Head of caudate nucleus (tissue), 42 donors: ENCODE measurements around the gene CILP.

ENCODE experiments used
- DNase-seq, 42 donors: peaks; one replicate each; pipeline versions ENCODE4 v3.0.0 to v3.0.0-alpha.2; 2020 to 2021; ENCODE audit warnings: mixed read lengths in 7 of 42
- intact Hi-C: fragments of 100-400 bp; cut with DNase I; formaldehyde crosslinking; loops from one replicate; pipeline ENCODE4 v1.15.0; 2022

Gene CILP

GRCh38 chr15:65174509-65174908 lies 36.8 kb downstream of the CILP start:
- intact Hi-C loops: no loop called here

GRCh38 chr15:65172531-65172930 lies 38.7 kb downstream of the CILP start:
- intact Hi-C loops: no loop called here
- DNase-seq: no peak

More at GRCh38 chr15:65174509-65174908, 36.8 kb downstream of the CILP start:
- DNase-seq: no peak

GRCh38 chr15:65171428-65171827 lies 39.8 kb downstream of the CILP start:
- intact Hi-C loops: no loop called here
- DNase-seq: no peak

- DNase-seq: peak in 1 of 42 donors; percentile 5
- intact Hi-C loops: no loop called here
These were observed 45.4 kb downstream of the CILP start for GRCh38 chr15:65165875-65166274.

DNA sequence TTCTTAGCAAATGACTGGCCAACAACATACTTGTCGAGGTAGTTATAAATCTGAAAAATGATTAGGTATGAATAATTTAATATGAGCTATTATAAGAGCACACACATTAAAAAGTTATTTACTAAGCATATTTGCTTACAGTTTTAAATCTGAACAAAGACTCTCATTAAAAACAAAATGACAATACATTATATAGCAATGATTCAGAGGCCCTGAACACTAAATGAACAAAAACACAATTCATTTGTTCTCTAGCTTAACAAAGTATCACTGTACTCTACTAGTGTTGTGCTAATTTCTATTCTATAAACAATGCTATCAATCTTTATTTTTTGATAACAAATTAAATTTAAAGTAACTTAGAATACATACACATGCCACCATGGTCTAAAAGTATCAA lies 47.1 kb downstream of the CILP start:
- intact Hi-C loops: no loop called here
- no peak for DNase-seq

DNA sequence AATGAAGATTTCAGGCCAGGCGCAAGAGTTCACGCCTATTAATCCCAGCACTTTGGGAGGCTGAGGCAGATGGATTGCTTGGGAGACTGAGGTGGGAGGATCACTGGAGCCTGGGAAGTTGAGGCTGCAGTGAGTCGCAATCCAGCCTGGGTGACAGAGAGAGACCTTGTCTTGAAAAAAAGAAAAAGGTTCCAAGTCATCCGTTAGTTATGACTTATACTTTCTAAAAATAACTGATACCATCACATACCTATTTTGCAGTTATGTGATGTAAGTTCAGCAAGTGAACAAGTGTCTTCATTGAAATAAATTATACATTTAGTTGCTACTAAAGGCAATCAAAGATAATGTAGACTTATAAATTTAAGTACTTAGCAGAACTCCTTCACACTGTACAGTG lies 48.2 kb downstream of the CILP start:
- intact Hi-C loops: no loop called here
- DNase-seq: no peak

DNA sequence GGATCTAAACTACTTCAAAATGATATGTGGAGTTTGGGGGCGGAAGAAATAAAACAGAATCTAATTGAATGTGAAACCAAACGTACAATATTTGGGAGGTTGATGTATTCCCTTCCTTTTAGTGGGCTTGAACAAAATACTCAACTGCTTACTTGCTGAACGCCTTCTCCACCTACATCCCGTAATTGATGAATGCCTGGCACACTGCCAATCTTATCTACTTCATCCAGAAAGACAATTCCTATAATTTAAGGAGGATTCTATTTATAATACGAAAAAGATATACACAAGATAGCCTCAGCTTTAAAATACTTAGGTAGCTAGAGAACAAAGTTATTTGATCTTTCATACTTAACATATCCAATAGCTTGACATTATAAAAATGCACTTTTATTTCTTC lies 54.6 kb downstream of the CILP start:
- intact Hi-C loops: no loop called here
- DNase-seq: peak in 2 of 42 donors; percentile 6 to 55

GRCh38 chr15:65154720-65155119 lies 56.6 kb downstream of the CILP start:
- DNase-seq: no peak
- intact Hi-C loops: no loop called here

DNA sequence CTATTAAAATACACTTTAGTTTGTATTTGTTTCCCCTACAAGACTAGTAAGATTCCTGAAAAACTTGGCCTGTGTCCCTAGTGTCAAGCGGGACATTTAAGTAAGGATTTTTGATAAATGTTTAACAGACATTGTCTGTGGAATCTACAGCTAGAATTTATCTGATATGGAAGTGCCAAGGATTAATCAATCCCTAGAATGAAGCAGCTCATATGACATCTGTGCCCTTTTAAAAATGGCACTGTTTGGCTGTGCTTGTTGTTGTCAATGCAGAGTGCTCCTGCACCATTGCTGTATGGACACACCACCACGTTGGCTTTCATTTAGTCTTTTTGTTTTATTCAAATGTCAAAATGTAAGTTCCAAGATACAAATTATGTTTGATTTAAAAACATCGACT lies 63.4 kb downstream of the CILP start:
- intact Hi-C loops: no loop called here
- no peak for DNase-seq

- no peak for DNase-seq
- intact Hi-C loops: no loop called here
These were observed 64.8 kb downstream of the CILP start for GRCh38 chr15:65146438-65146837.
